ENCODE data around the gene SLC6A1.

Gene SLC6A1

DNA sequence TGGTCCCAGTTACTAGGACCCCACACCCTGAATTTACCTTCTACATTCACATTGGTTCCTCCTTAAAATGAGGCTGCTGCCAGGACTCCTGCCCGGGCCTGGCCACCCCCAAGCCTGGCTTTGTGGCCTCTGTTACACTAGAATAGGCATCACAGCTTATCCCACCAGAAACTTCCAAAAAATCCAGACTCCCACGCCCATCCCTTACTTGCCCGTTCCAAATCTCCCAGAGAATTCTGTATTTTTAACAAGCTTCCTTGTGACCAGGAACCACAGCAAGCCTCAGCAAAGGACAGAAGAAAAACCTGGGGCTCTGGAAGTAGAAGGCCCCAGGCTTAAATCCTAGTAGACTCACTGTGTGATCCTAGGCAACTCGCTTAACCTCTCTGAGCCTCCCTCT is 36.0 kb upstream of the SLC6A1 start:
- H3K9me3 ChIP-seq (ENCODE audit: control insufficient read depth, low read length) = no peaks in the 10 kb centered on the region
- H3K27me3 ChIP-seq (ENCODE audit: control insufficient read depth, insufficient read depth, low read length) = peaks cover 9% of the 10 kb centered on the region
- peaks cover 6% of the 10 kb centered on the region for H3K4me1 ChIP-seq (ENCODE audit: control insufficient read depth, insufficient read depth, low read length)
- no peak overlapping the region for H3K9ac ChIP-seq (ENCODE audit: low read length)
- no peaks in the 10 kb centered on the region for H3K36me3 ChIP-seq (ENCODE audit: control insufficient read depth, insufficient read depth, low read length)
- no peak overlapping the region for H3K4me3 ChIP-seq (ENCODE audit: low read length)

GRCh38 chr3:10956986-10957385 is 35.6 kb upstream of the SLC6A1 start:
- Histone ChIP-seq H3K36me3 (ENCODE audit: control insufficient read depth, insufficient read depth, low read length) (no peaks in the 10 kb centered on the region), H3K27me3 (ENCODE audit: control insufficient read depth, insufficient read depth, low read length) (peaks cover 9% of the 10 kb centered on the region), H3K4me3 (ENCODE audit: low read length) (no peak overlapping the region), H3K9ac (ENCODE audit: low read length) (no peak overlapping the region), H3K4me1 (ENCODE audit: control insufficient read depth, insufficient read depth, low read length) (peaks cover 6% of the 10 kb centered on the region), H3K9me3 (ENCODE audit: control insufficient read depth, low read length) (no peaks in the 10 kb centered on the region)

DNA sequence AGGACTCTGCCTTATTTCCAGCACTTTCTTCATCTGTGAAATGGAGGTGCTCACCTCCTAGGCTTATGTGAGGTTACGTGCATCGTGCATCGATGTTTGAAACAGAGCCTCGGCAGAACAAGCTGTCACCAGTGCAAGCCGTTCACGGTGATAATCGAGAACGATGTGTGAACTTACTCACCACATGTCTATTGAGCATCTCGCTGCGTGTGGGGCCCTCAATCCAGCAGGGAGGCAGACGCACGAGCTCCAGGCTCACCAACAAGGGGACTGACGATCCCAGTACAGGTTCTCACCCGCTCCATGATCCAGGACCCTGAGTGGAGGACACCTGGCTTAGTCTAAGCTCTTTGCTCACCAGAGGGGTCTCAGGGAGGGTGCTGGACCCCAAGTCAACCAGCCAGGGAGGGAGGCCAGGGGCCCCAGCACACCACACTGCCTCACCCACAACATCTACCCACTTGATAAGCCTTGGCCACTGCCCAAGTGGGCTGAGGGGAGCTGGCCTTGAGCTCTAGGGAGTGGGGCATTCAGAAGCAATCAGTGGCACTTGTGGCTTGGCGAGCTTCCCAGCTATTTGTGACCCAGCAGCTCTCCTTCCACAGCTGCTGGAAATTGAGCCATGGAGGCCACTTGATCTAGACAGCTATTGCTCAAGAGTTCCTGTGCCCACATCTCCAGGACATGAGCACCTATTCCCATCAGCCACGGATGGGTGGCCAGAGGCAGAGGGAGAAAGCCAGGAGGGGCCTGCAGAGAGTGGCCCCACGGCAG is 34.4 kb upstream of the SLC6A1 start:
- H3K9me3 ChIP-seq (ENCODE audit: control insufficient read depth, low read length) = no peaks in the 10 kb centered on the region
- peaks cover 6% of the 10 kb centered on the region for H3K4me1 ChIP-seq (ENCODE audit: control insufficient read depth, insufficient read depth, low read length)
- H3K36me3 ChIP-seq (ENCODE audit: control insufficient read depth, insufficient read depth, low read length) = no peaks in the 10 kb centered on the region
- peaks cover 6% of the 10 kb centered on the region for H3K27me3 ChIP-seq (ENCODE audit: control insufficient read depth, insufficient read depth, low read length)
- no peak overlapping the region for H3K4me3 ChIP-seq (ENCODE audit: low read length)
- H3K9ac ChIP-seq (ENCODE audit: low read length) = no peak overlapping the region

- Histone ChIP-seq H3K9ac (ENCODE audit: low read length) (no peak overlapping the region), H3K4me1 (ENCODE audit: control insufficient read depth, insufficient read depth, low read length) (peaks cover 6% of the 10 kb centered on the region), H3K36me3 (ENCODE audit: control insufficient read depth, insufficient read depth, low read length) (no peaks in the 10 kb centered on the region), H3K4me3 (ENCODE audit: low read length) (no peak overlapping the region), H3K27me3 (ENCODE audit: control insufficient read depth, insufficient read depth, low read length) (peaks cover 6% of the 10 kb centered on the region), H3K9me3 (ENCODE audit: control insufficient read depth, low read length) (no peaks in the 10 kb centered on the region)
These were observed 32.3 kb upstream of the SLC6A1 start for GRCh38 chr3:10960255-10960654.

GRCh38 chr3:10961921-10962320 is 30.6 kb upstream of the SLC6A1 start:
- no peaks in the 10 kb centered on the region for H3K36me3 ChIP-seq (ENCODE audit: control insufficient read depth, insufficient read depth, low read length)
- peaks cover 6% of the 10 kb centered on the region for H3K4me1 ChIP-seq (ENCODE audit: control insufficient read depth, insufficient read depth, low read length)
- no peak overlapping the region for H3K4me3 ChIP-seq (ENCODE audit: low read length)
- no peaks in the 10 kb centered on the region for H3K9me3 ChIP-seq (ENCODE audit: control insufficient read depth, low read length)
- peaks cover 6% of the 10 kb centered on the region for H3K27me3 ChIP-seq (ENCODE audit: control insufficient read depth, insufficient read depth, low read length)
- H3K9ac ChIP-seq (ENCODE audit: low read length) = no peak overlapping the region

- Histone ChIP-seq H3K9ac (ENCODE audit: low read length) (no peak overlapping the region), H3K9me3 (ENCODE audit: control insufficient read depth, low read length) (no peaks in the 10 kb centered on the region), H3K4me1 (ENCODE audit: control insufficient read depth, insufficient read depth, low read length) (peaks cover 6% of the 10 kb centered on the region), H3K4me3 (ENCODE audit: low read length) (no peak overlapping the region), H3K27me3 (ENCODE audit: control insufficient read depth, insufficient read depth, low read length) (peaks cover 6% of the 10 kb centered on the region), H3K36me3 (ENCODE audit: control insufficient read depth, insufficient read depth, low read length) (no peaks in the 10 kb centered on the region)
These were observed 30.0 kb upstream of the SLC6A1 start for GRCh38 chr3:10962481-10963036.

- Histone ChIP-seq H3K9ac (ENCODE audit: low read length) (no peak overlapping the region), H3K27me3 (ENCODE audit: control insufficient read depth, insufficient read depth, low read length) (peaks cover 6% of the 10 kb centered on the region), H3K36me3 (ENCODE audit: control insufficient read depth, insufficient read depth, low read length) (no peaks in the 10 kb centered on the region), H3K4me3 (ENCODE audit: low read length) (no peak overlapping the region), H3K9me3 (ENCODE audit: control insufficient read depth, low read length) (no peaks in the 10 kb centered on the region), H3K4me1 (ENCODE audit: control insufficient read depth, insufficient read depth, low read length) (no peaks in the 10 kb centered on the region)
These were observed 27.9 kb upstream of the SLC6A1 start for GRCh38 chr3:10964537-10965167.

DNA sequence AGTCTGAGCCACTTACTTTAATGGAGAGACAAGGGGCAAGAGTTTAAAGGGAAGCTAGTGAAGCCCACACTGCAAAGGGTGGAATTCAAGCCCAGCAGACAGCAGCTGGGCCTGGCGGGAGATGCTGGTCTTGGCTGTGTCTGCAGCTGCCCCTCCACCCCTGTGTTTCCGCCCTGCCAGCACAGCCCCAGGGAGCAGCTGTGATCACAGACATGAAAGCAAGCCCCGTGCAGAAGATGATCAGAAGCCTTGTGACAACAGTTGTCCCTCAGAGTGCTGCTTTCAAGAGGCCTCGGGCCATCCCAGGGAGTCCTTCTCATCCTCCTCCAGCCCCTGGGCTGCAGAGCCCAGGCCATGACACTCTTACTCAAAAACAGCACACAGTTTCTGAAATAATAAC is 24.1 kb upstream of the SLC6A1 start:
- no peaks in the 10 kb centered on the region for H3K9me3 ChIP-seq (ENCODE audit: control insufficient read depth, low read length)
- H3K36me3 ChIP-seq (ENCODE audit: control insufficient read depth, insufficient read depth, low read length) = no peaks in the 10 kb centered on the region
- no peak overlapping the region for H3K4me3 ChIP-seq (ENCODE audit: low read length)
- H3K27me3 ChIP-seq (ENCODE audit: control insufficient read depth, insufficient read depth, low read length) = peaks cover 18% of the 10 kb centered on the region
- H3K9ac ChIP-seq (ENCODE audit: low read length) = no peak overlapping the region
- H3K4me1 ChIP-seq (ENCODE audit: control insufficient read depth, insufficient read depth, low read length) = no peaks in the 10 kb centered on the region

- Histone ChIP-seq H3K4me1 (ENCODE audit: control insufficient read depth, insufficient read depth, low read length) (no peaks in the 10 kb centered on the region), H3K27me3 (ENCODE audit: control insufficient read depth, insufficient read depth, low read length) (peaks cover 30% of the 10 kb centered on the region), H3K9me3 (ENCODE audit: control insufficient read depth, low read length) (no peaks in the 10 kb centered on the region), H3K9ac (ENCODE audit: low read length) (no peak overlapping the region), H3K36me3 (ENCODE audit: control insufficient read depth, insufficient read depth, low read length) (no peaks in the 10 kb centered on the region), H3K4me3 (ENCODE audit: low read length) (no peak overlapping the region)
These were observed 22.1 kb upstream of the SLC6A1 start for GRCh38 chr3:10970306-10970960.

DNA sequence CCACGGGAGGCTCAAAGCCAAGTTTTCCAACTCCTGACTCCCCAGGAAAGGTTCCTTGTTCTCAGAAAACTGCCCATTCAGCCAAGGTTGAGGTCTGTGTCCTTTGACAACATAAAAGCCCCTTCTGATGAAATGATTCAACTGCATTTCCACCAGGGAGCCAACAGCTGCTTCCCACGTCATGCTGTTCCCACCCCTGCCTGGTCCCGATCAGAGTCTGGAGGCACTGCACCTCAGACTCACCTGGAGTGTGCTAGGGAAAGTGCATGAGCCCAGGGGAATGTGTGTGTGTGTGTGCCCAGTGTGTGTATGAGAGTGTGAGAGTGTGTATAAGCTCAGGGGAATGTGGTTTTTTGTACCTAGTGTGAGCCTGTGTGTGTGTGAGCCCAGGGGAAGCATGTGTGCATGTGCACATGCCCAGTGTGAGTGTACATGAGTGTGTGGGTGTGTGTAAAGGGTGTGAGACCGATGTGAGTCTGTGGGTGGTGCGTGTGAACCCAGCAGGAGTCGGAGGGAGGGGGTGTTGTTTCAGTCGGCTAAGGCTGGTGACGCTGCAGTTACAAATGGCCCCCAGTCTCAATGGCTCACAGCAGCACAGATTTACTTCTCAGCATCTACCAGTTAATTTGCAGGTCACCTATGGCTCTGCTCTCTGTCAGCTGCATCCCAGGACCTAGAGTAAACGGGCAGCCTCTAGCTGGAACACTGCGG is 20.3 kb upstream of the SLC6A1 start:
- Histone ChIP-seq H3K36me3 (ENCODE audit: control insufficient read depth, insufficient read depth, low read length) (no peaks in the 10 kb centered on the region), H3K9ac (ENCODE audit: low read length) (no peak overlapping the region)

DNA sequence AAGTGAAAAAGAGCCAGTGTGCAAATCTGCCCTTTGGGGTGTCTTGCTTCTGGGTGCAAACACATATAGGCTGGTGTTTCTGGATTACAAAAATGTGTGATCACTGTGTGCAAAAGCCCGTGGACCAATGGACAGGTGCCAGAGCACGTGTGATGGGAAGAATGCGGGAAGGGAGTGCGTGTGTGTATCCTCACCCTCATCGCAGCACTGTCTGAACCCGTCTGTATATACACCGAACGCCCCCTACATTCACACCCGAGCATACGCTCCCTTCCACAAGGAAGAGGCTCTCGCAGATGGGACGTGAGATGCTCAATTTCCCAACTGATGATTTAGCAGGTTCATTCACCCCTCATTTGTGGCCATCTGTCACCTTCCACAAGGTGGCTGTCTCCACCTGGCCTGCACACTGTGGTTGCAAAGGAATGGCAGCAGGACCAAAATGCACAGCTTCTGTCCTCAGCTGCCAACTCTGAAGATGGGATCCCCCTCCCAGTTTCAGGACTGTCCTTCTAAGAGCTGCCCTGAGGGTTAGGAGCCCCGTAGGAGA is 19.4 kb upstream of the SLC6A1 start:
- H3K9ac ChIP-seq (ENCODE audit: low read length) = no peak overlapping the region
- no peaks in the 10 kb centered on the region for H3K4me1 ChIP-seq (ENCODE audit: control insufficient read depth, insufficient read depth, low read length)
- peaks cover 30% of the 10 kb centered on the region for H3K27me3 ChIP-seq (ENCODE audit: control insufficient read depth, insufficient read depth, low read length)
- H3K9me3 ChIP-seq (ENCODE audit: control insufficient read depth, low read length) = no peaks in the 10 kb centered on the region
- no peak overlapping the region for H3K4me3 ChIP-seq (ENCODE audit: low read length)
- H3K36me3 ChIP-seq (ENCODE audit: control insufficient read depth, insufficient read depth, low read length) = no peaks in the 10 kb centered on the region

More for the DNA sequence above, 20.3 kb upstream of the SLC6A1 start:
- Histone ChIP-seq H3K9me3 (ENCODE audit: control insufficient read depth, low read length) (no peaks in the 10 kb centered on the region), H3K27me3 (ENCODE audit: control insufficient read depth, insufficient read depth, low read length) (peaks cover 30% of the 10 kb centered on the region), H3K4me3 (ENCODE audit: low read length) (no peak overlapping the region), H3K4me1 (ENCODE audit: control insufficient read depth, insufficient read depth, low read length) (no peaks in the 10 kb centered on the region)
